Neural progenitor cell (in vitro differentiated cells): Measurements from ENCODE around the gene EGFR. TPM values are rescaled to one million over a fixed set of nuclear protein-coding genes. Genes with fewer than 3 reads are reported as not detected.

Source experiments
- DNase-seq: peaks from one replicate; pipeline ENCODE4 v3.0.0-alpha.2; 2016; ENCODE audit warnings: low spot score
- H2AFZ ChIP-seq: fragments of 200-600 bp; sonication (generic); replicated peaks from 2 replicates; pipeline ENCODE4 v1.6.1; 2016; ENCODE audit warnings: antibody characterized with exemption
- H3F3A ChIP-seq: fragments of 200-600 bp; sonication (generic); 2 replicates; pipeline ENCODE4 v1.6.1; 2016; ENCODE audit warnings: antibody characterized with exemption, low read depth
- H3K27ac ChIP-seq: fragments of 200-600 bp; sonication (generic); 2 replicates; pipeline ENCODE4 v1.5.1; 2016; ENCODE audit warnings: mild to moderate bottlenecking
- H3K27me3 ChIP-seq: fragments of 200-600 bp; sonication (generic); 2 replicates; pipeline ENCODE4 v1.6.1; 2016; ENCODE audit warnings: mild to moderate bottlenecking, moderate library complexity
- H3K36me3 ChIP-seq: fragments of 200-600 bp; sonication (generic); 2 replicates; pipeline ENCODE4 v1.5.1; 2016
- H3K4me1 ChIP-seq: fragments of 200-600 bp; sonication (generic); 2 replicates; pipeline ENCODE4 v1.6.1; 2016; ENCODE audit warnings: mixed run types
- H3K4me2 ChIP-seq: fragments of 200-600 bp; sonication (generic); 2 replicates; pipeline ENCODE4 v1.6.1; 2016
- H3K4me3 ChIP-seq: fragments of 200-600 bp; sonication (generic); 2 replicates; pipeline ENCODE4 v1.5.1; 2016
- H3K79me2 ChIP-seq: fragments of 200-600 bp; sonication (generic); 2 replicates; pipeline ENCODE4 v1.6.1; 2016; ENCODE audit warnings: low read depth
- H3K9ac ChIP-seq: fragments of 200-600 bp; sonication (generic); 2 replicates; pipeline ENCODE4 v1.6.1; 2016
- H3K9me3 ChIP-seq: fragments of 200-600 bp; sonication (generic); 2 replicates; pipeline ENCODE4 v1.5.1; 2016; ENCODE audit warnings: low read depth
- H4K20me1 ChIP-seq: fragments of 200-600 bp; sonication (generic); 2 replicates; pipeline ENCODE4 v1.6.1; 2016; ENCODE audit warnings: low read depth
- H3K27ac Mint-ChIP-seq: 3 replicates; pipeline ENCODE4 v1.8.0; 2021; ENCODE audit warnings: mixed read lengths
- H3K27me3 Mint-ChIP-seq: 2 replicates; pipeline ENCODE4 v1.8.0; 2022; ENCODE audit warnings: low read depth, mild to moderate bottlenecking, inconsistent platforms, moderate library complexity, mixed read lengths; ENCODE audit not compliant: insufficient read depth
- H3K36me3 Mint-ChIP-seq: 3 replicates; pipeline ENCODE4 v1.8.0; 2021; ENCODE audit warnings: mixed read lengths
- H3K4me1 Mint-ChIP-seq: 3 replicates; pipeline ENCODE4 v1.8.0; 2021; ENCODE audit warnings: mixed read lengths
- H3K4me3 Mint-ChIP-seq: 3 replicates; pipeline ENCODE4 v1.8.0; 2021; ENCODE audit warnings: mild to moderate bottlenecking, moderate library complexity, mixed read lengths
- H3K9me3 Mint-ChIP-seq: 3 replicates; pipeline ENCODE4 v1.8.0; 2020; ENCODE audit warnings: mixed read lengths
- EZH2 ChIP-seq: fragments of 200-600 bp; sonication (generic); IDR thresholded peaks from 2 replicates; pipeline ENCODE4 v1.6.1; 2017; ENCODE audit warnings: antibody characterized with exemption, mild to moderate bottlenecking, moderate library complexity
- EZH2phosphoT487 ChIP-seq: fragments of 200-600 bp; sonication (generic); IDR thresholded peaks from 2 replicates; pipeline ENCODE4 v1.6.1; 2017; ENCODE audit warnings: antibody characterized with exemption
- total RNA-seq: library from RNA; depleted of rRNA; stranded (reverse); fragments of >200 nt; gene quantifications from 2 replicates; pipeline ENCODE4 v1.2.3, GENCODE V29; 2015; ENCODE audit warnings: low replicate concordance
- TF ChIP-seq, protein P1 (sequence below): fragments of 200-600 bp; sonication (generic); IDR thresholded peaks from 2 replicates; pipeline ENCODE4 v1.5.1; 2017; ENCODE audit warnings: antibody characterized with exemption, mild to moderate bottlenecking

EGFR gene
- total RNA-seq, 1 donor from 2014 or later, result 4.6 TPM

DNA sequence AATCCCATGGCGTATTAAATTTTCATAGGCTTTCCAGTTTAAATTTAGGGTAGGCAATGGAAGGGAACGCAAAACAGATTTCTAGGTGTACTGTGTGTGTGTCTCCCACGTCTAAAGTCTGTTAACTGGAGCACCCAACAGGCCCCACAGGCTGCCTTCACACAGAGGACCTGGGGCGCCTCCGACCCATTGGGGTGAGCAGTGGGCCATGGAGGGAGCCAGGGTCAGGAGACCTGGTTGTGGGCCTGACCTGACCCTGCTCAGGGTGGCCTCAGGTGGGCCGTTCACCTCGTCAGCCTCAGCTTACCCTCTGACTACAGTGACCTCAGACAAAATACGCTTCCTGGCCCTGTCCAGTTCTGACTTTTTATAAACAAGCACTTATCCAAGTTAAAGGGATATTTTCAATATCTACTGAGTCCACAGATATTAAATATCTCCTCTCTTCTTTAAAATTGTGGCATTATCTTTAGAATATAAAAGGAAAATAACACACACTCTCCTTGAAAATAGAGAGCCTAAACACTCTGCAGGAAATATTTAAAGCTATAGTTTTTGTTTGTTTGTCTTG, 159.6 kb downstream of the EGFR start:
- no peak overlapping the region for H2AFZ ChIP-seq
- TF ChIP-seq, protein P1, sequence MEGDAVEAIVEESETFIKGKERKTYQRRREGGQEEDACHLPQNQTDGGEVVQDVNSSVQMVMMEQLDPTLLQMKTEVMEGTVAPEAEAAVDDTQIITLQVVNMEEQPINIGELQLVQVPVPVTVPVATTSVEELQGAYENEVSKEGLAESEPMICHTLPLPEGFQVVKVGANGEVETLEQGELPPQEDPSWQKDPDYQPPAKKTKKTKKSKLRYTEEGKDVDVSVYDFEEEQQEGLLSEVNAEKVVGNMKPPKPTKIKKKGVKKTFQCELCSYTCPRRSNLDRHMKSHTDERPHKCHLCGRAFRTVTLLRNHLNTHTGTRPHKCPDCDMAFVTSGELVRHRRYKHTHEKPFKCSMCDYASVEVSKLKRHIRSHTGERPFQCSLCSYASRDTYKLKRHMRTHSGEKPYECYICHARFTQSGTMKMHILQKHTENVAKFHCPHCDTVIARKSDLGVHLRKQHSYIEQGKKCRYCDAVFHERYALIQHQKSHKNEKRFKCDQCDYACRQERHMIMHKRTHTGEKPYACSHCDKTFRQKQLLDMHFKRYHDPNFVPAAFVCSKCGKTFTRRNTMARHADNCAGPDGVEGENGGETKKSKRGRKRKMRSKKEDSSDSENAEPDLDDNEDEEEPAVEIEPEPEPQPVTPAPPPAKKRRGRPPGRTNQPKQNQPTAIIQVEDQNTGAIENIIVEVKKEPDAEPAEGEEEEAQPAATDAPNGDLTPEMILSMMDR, result no peak
- TF ChIP-seq EZH2phosphoT487 (no peak), EZH2 (no peak)
- H3K9me3 Mint-ChIP-seq, result no peaks in the 10 kb centered on the region

DNA sequence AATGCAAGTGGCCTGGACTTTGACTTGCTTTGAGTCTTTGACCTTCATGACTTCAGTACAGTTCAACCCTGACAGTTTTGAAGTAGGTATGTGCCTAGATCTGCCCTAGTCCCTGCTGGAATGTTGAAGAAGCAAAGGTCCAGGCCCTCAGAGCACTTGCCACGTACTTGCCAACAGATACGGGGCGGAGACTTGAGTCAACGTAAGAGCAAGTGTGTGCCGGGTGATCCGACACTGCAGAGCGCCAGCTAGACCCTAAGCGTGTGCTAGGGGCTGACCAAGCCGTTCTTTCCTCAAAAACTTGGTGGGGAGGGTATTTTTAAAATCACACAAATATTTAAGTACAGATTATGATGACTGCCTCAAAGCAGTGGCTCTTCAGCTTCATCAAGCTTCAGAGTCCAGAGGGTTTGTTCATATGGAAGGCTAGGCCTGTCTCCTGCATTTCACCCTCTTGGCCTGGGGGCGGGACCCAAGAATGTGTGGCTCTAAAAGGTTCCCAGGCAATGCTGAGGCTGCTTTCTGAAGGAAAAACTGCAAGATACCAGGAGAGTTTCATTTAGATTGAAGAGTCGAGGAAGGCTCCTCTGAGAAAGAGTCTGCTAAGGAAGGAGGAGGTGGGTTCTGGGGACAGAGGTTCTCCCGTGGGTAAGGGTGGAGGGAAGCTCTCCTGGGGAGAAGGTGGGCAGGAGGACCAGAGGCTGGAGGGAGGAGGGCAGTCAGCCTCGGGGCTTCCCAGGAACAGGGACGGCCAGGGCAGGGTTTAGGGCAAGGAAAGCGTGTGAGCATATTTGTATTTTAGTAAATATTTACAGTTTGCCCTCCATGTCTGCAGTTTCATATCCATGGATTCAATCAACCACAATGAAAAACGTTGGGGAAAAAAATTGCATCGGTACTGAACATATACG, 160.3 kb downstream of the EGFR start:
- no peak overlapping the region for H3K4me3 ChIP-seq
- no peaks in the 10 kb centered on the region for H3K9me3 Mint-ChIP-seq
- no peak overlapping the region for H3K27ac ChIP-seq
- no peak overlapping the region for H2AFZ ChIP-seq
- TF ChIP-seq, protein P1, result no peak
- TF ChIP-seq EZH2phosphoT487, result no peak
- TF ChIP-seq EZH2, result no peak
- no peak overlapping the region for H3K4me3 Mint-ChIP-seq
- H3K27me3 ChIP-seq, result no peaks in the 10 kb centered on the region
- no peak overlapping the region for H3K9ac ChIP-seq
- no peaks in the 10 kb centered on the region for H3K79me2 ChIP-seq
- no peaks in the 10 kb centered on the region for H3K9me3 ChIP-seq
- H3K4me2 ChIP-seq, result no peak overlapping the region
- no peak overlapping the region for H3K27ac Mint-ChIP-seq
- DNase-seq, result no peak
- H3K27me3 Mint-ChIP-seq, result peaks cover 4% of the 10 kb centered on the region
- no peaks in the 10 kb centered on the region for H4K20me1 ChIP-seq
- peaks cover 4% of the 10 kb centered on the region for H3K36me3 Mint-ChIP-seq
- no peaks in the 10 kb centered on the region for H3K4me1 ChIP-seq
- H3K36me3 ChIP-seq, result no peaks in the 10 kb centered on the region
- peaks cover 6% of the 10 kb centered on the region for H3K4me1 Mint-ChIP-seq
- no peaks in the 10 kb centered on the region for H3F3A ChIP-seq

More for the DNA sequence above, 159.6 kb downstream of the EGFR start:
- H3K4me3 Mint-ChIP-seq, result no peak overlapping the region
- no peaks in the 10 kb centered on the region for H3F3A ChIP-seq
- no peaks in the 10 kb centered on the region for H3K36me3 ChIP-seq
- H3K27me3 ChIP-seq, result no peaks in the 10 kb centered on the region
- H3K4me1 ChIP-seq, result no peaks in the 10 kb centered on the region
- H3K9ac ChIP-seq, result no peak overlapping the region
- H3K27ac Mint-ChIP-seq, result no peak overlapping the region
- no peak for DNase-seq
- H3K4me2 ChIP-seq, result no peak overlapping the region
- no peaks in the 10 kb centered on the region for H3K9me3 ChIP-seq
- H3K4me3 ChIP-seq, result no peak overlapping the region
- no peak overlapping the region for H3K27ac ChIP-seq
- H3K36me3 Mint-ChIP-seq, result peaks cover 4% of the 10 kb centered on the region
- no peaks in the 10 kb centered on the region for H4K20me1 ChIP-seq
- H3K79me2 ChIP-seq, result no peaks in the 10 kb centered on the region
- peaks cover 4% of the 10 kb centered on the region for H3K27me3 Mint-ChIP-seq
- H3K4me1 Mint-ChIP-seq, result peaks cover 6% of the 10 kb centered on the region

DNA sequence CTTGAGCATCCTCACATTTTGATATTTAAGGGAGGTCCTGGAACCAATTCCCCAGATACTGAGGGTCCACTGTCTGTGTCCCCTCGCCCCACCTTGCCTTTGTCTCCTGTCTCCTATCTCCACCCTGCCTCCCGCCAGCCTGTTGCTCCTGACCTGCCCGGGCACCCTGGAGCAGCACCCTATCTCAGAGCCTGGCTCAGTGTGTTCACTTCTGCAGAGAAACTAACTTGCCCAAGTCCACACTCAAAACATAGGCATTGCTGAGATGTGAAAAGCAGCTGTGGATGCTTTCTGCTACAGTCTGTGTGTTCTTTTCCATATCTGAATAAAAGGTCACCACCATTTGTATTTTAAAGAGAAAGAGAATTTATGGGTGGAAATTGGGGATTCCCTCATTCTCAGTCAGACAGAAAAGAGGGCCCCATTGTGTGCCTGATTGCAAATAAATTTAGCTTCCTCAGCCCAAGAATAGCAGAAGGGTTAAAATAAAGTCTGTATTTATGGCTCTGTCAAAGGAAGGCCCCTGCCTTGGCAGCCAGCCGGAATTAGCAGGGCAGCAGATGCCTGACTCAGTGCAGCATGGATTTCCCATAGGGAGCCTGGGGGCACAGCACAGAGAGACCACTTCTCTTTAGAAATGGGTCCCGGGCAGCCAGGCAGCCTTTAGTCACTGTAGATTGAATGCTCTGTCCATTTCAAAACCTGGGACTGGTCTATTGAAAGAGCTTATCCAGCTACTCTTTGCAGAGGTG, 161.3 kb downstream of the EGFR start:
- no peaks in the 10 kb centered on the region for H3K9me3 Mint-ChIP-seq

More for the DNA sequence above, 161.3 kb downstream of the EGFR start:
- no peaks in the 10 kb centered on the region for H3K79me2 ChIP-seq
- no peak overlapping the region for H3K4me3 ChIP-seq
- DNase-seq, result no peak
- H3K27me3 ChIP-seq, result no peaks in the 10 kb centered on the region
- H3F3A ChIP-seq, result no peaks in the 10 kb centered on the region
- Mint-ChIP-seq H3K36me3 (peaks cover 4% of the 10 kb centered on the region), H3K27ac (no peak overlapping the region), H3K4me1 (peaks cover 8% of the 10 kb centered on the region), H3K27me3 (peaks cover 2% of the 10 kb centered on the region), H3K4me3 (no peak overlapping the region)
- TF ChIP-seq, protein P1, result no peak
- TF ChIP-seq EZH2 (no peak), EZH2phosphoT487 (no peak)
- no peak overlapping the region for H3K9ac ChIP-seq
- no peak overlapping the region for H3K4me2 ChIP-seq
- no peaks in the 10 kb centered on the region for H3K36me3 ChIP-seq
- no peaks in the 10 kb centered on the region for H3K9me3 ChIP-seq
- no peaks in the 10 kb centered on the region for H4K20me1 ChIP-seq
- H3K4me1 ChIP-seq, result no peaks in the 10 kb centered on the region
- H3K27ac ChIP-seq, result no peak overlapping the region
- H2AFZ ChIP-seq, result no peak overlapping the region
